Hepatocyte (in vitro differentiated cells): ENCODE results near the gene SPATA31E1.

Experiments
- EZH2 ChIP-seq: fragments of 200-600 bp; sonication (generic); IDR thresholded peaks from 2 replicates; pipeline ENCODE4 v1.6.1; 2016; ENCODE audit warnings: antibody characterized with exemption, mild to moderate bottlenecking, borderline replicate concordance
- EZH2phosphoT487 ChIP-seq: fragments of 200-600 bp; sonication (generic); IDR thresholded peaks from one replicate; pipeline ENCODE4 v1.6.1; 2018; ENCODE audit warnings: antibody characterized with exemption, mild to moderate bottlenecking, low read depth, moderate library complexity; ENCODE audit not compliant: unreplicated experiment, severe bottlenecking
- TF ChIP-seq, protein P1 (sequence below): fragments of 200-600 bp; sonication (generic); IDR thresholded peaks from 2 replicates; pipeline ENCODE4 v1.5.1; 2016; ENCODE audit warnings: antibody characterized with exemption, mild to moderate bottlenecking; ENCODE audit not compliant: poor library complexity

DNA sequence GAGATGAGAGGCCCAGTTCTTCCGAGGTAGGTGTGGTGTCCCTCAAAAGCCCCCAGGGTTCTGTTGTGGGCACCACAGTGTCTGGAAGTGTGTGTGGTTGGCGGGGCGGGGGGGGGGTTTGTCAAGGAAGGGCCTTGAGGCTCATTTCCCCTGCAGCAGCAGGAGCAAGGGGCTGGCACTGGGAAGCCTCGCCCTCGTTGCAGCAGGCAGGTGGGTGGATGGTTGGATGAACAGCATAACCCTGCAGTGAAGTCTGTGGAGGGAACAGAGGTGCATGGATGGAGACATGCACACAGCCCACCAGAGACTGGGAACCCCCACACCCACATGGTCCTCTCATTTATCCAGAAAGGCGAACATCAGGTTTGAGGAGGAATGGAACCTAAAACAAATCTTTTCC, 2.0 kb upstream of the SPATA31E1 start:
- TF ChIP-seq, protein P1, sequence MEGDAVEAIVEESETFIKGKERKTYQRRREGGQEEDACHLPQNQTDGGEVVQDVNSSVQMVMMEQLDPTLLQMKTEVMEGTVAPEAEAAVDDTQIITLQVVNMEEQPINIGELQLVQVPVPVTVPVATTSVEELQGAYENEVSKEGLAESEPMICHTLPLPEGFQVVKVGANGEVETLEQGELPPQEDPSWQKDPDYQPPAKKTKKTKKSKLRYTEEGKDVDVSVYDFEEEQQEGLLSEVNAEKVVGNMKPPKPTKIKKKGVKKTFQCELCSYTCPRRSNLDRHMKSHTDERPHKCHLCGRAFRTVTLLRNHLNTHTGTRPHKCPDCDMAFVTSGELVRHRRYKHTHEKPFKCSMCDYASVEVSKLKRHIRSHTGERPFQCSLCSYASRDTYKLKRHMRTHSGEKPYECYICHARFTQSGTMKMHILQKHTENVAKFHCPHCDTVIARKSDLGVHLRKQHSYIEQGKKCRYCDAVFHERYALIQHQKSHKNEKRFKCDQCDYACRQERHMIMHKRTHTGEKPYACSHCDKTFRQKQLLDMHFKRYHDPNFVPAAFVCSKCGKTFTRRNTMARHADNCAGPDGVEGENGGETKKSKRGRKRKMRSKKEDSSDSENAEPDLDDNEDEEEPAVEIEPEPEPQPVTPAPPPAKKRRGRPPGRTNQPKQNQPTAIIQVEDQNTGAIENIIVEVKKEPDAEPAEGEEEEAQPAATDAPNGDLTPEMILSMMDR, result no peak
- TF ChIP-seq EZH2 (no peak), EZH2phosphoT487 (no peak)
